OCI-LY7 (cell line): ENCODE results near the gene PTPRM.

ENCODE experiments used
- EZH2phosphoT487 ChIP-seq: fragments of 200-600 bp; sonication (generic); IDR thresholded peaks from 2 replicates; pipeline ENCODE4 v1.6.1; 2018; ENCODE audit warnings: low read depth, borderline replicate concordance, mild to moderate bottlenecking, mixed run types, antibody characterized with exemption, low read length, moderate library complexity, mixed read lengths
- TF ChIP-seq, protein P1 (sequence below): fragments of 200-600 bp; sonication (generic); conservative IDR thresholded peaks from 2 replicates; pipeline ENCODE4 v1.5.1; 2014; ENCODE audit warnings: mild to moderate bottlenecking, antibody characterized with exemption, low read length, moderate library complexity, mixed read lengths

DNA sequence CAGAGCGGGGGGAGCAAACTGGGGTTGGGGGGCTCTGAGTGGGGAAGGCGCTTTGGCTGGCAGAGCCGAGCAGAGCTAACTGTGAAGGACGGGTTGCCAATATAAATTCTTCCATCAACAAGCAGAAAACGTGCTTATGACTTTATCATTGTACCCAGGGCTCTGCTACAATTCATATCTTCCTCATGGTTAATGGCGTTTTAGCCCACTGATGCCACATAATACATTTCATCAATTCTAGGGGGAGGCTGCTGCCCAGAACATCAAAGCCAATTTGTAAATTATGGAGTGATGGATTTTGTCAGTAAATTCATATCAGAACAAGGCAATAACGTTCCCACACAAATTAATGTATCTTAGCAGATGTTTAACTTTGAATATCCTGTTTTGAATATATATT lies 866.7 kb downstream of the PTPRM start:
- TF ChIP-seq, protein P1, sequence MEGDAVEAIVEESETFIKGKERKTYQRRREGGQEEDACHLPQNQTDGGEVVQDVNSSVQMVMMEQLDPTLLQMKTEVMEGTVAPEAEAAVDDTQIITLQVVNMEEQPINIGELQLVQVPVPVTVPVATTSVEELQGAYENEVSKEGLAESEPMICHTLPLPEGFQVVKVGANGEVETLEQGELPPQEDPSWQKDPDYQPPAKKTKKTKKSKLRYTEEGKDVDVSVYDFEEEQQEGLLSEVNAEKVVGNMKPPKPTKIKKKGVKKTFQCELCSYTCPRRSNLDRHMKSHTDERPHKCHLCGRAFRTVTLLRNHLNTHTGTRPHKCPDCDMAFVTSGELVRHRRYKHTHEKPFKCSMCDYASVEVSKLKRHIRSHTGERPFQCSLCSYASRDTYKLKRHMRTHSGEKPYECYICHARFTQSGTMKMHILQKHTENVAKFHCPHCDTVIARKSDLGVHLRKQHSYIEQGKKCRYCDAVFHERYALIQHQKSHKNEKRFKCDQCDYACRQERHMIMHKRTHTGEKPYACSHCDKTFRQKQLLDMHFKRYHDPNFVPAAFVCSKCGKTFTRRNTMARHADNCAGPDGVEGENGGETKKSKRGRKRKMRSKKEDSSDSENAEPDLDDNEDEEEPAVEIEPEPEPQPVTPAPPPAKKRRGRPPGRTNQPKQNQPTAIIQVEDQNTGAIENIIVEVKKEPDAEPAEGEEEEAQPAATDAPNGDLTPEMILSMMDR, result no peak
- no peak for TF ChIP-seq EZH2phosphoT487
